Measurements from ENCODE around the gene CNOT1.
"Not testable (repeated sequence)": the region's sequence is repeated elsewhere in the genome, so short reads cannot be mapped to it uniquely, and the experiment has no call there.

The CNOT1 gene

GRCh38 chr16:58577141-58577540 lies 52.5 kb downstream of the CNOT1 start:
- no peak for DNase-seq

- DNase-seq, result no peak
Measured at GRCh38 chr16:58574895-58575294, 54.7 kb downstream of the CNOT1 start.

GRCh38 chr16:58565697-58566096 lies 63.9 kb downstream of the CNOT1 start:
- not testable (repeated sequence) for DNase-seq

- no peak for DNase-seq
Measured at GRCh38 chr16:58563775-58564174, 65.9 kb downstream of the CNOT1 start.

GRCh38 chr16:58563235-58563634 lies 66.4 kb downstream of the CNOT1 start:
- DNase-seq, result no peak

- DNase-seq, result no peak
Measured at GRCh38 chr16:58556678-58557077, 72.9 kb downstream of the CNOT1 start.

- no peak for DNase-seq
Measured at GRCh38 chr16:58551496-58551895, 78.1 kb downstream of the CNOT1 start.

- no peak for DNase-seq
Measured at GRCh38 chr16:58548378-58548777, 81.2 kb downstream of the CNOT1 start.

GRCh38 chr16:58543685-58544084 lies 85.9 kb downstream of the CNOT1 start:
- no peak for DNase-seq

- no peak for DNase-seq
Measured at GRCh38 chr16:58542291-58542690, 87.3 kb downstream of the CNOT1 start.

- DNase-seq, result no peak
Measured at GRCh38 chr16:58541711-58542110, 87.9 kb downstream of the CNOT1 start.

- no peak for DNase-seq
Measured at GRCh38 chr16:58537124-58537906, 92.3 kb downstream of the CNOT1 start.

- DNase-seq, result no peak
Measured at GRCh38 chr16:58536278-58536677, 93.3 kb downstream of the CNOT1 start.

GRCh38 chr16:58535100-58535499 lies 94.5 kb downstream of the CNOT1 start:
- DNase-seq, result no peak

GRCh38 chr16:58533751-58534470 lies 95.7 kb downstream of the CNOT1 start:
- no peak for DNase-seq

- no peak for DNase-seq
Measured at GRCh38 chr16:58532414-58532813, 97.2 kb downstream of the CNOT1 start.

GRCh38 chr16:58530179-58530578 lies 99.4 kb downstream of the CNOT1 start:
- DNase-seq, result no peak

GRCh38 chr16:58519707-58520106 lies 109.9 kb downstream of the CNOT1 start:
- DNase-seq, result no peak

GRCh38 chr16:58518980-58519368 lies 110.7 kb downstream of the CNOT1 start:
- DNase-seq, result no peak

GRCh38 chr16:58518083-58518979 lies 111.3 kb downstream of the CNOT1 start:
- DNase-seq, result no peak

GRCh38 chr16:58516768-58517107 lies 112.9 kb downstream of the CNOT1 start:
- no peak for DNase-seq

- DNase-seq, result peak; percentile 23
Measured at GRCh38 chr16:58515871-58516767, 113.5 kb downstream of the CNOT1 start.

Measured in CD4-positive, alpha-beta T cell treated with Interferon gamma for 1 hour (primary cell).